ENCODE data around the gene UCN3. TPM values are rescaled to one million over a fixed set of nuclear protein-coding genes. Genes with fewer than 3 reads are reported as not detected.

UCN3 gene
- total and polyA plus RNA-seq, 2 of the 4 experiments (the other 2 are of a cell fraction): not detected

DNA sequence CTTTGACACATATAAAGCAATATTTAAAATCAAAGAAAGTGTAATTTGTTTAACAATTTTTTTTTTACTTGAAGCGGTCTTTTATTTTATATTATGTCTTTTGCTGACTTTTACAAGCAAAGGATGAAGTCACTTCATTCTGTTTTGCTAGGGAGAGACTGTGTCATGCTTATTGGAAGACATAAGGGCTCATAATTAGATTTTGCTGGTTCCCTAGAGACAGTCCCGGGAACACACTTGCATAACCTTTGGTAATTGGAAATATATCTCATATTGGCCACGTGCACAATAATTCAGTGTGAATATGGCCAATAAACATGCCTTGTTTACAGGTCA is 47.1 kb downstream of the UCN3 start:
- no peak overlapping the region for H3K18ac ChIP-seq (ENCODE audit: low read depth, low read length)
- peak overlapping the region; percentile 93; the same call in 1 of the 2 replicates for H3K4me3 ChIP-seq (ENCODE audit: insufficient read depth, low read depth, low read length)
- no peak overlapping the region for H2BK120ac ChIP-seq (ENCODE audit: low read depth, low read length)
- ChIA-PET POLR2A (ENCODE audit: unreplicated experiment) (no interaction called here), CTCF (no interaction called here)
- dilution Hi-C loops (cut with HindIII; ENCODE audit: low sequenced_read_pairs, unreplicated experiment) (no loop called here), intact Hi-C loops (cut with micrococcal nuclease) (no loop called here), in situ Hi-C loops (cut with MboI; ENCODE audit: low sequenced_read_pairs) (no loop called here)
- H2BK15ac ChIP-seq (ENCODE audit: low read depth, low read length): no peak overlapping the region
- no peak overlapping the region for H4K91ac ChIP-seq (ENCODE audit: insufficient read depth, low read depth, low read length)
- H3K27ac ChIP-seq (ENCODE audit: insufficient read depth, low read length): no peak overlapping the region
- H2AFZ ChIP-seq (replicated peaks; ENCODE audit: low read length, poor library complexity): peak overlapping the region; percentile 85
- ATAC-seq (ENCODE audit: low read depth): no peak
- no CpG with 5 or more reads among the region's 3 CpGs for WGBS, 2 experiments (ENCODE audit: extremely low coverage in 2 of 2, insufficient read length in 1 of 2)
- H3K9me1 ChIP-seq (ENCODE audit: insufficient read depth, low read length): no peaks in the 10 kb centered on the region
- H3K27me3 ChIP-seq (ENCODE audit: control insufficient read depth, insufficient read depth, low read length): no peaks in the 10 kb centered on the region
- no peaks in the 10 kb centered on the region for H3K4me1 ChIP-seq (ENCODE audit: control insufficient read depth, insufficient read depth, low read length)
- H2BK20ac ChIP-seq (ENCODE audit: low read depth, low read length): no peak overlapping the region
- no peak for TF ChIP-seq MXI1 (IDR thresholded peaks at IDR 0.05; ENCODE audit: borderline replicate concordance, low read depth, low read length)
- TF ChIP-seq FOS (IDR thresholded peaks at IDR 0.05; ENCODE audit: low read depth, low read length): no peak
- TF ChIP-seq SMC3 (IDR thresholded peaks at IDR 0.05; ENCODE audit: low read depth, low read length): no peak
- no peak for TF ChIP-seq CEBPB (IDR thresholded peaks at IDR 0.05; ENCODE audit: low read depth, low read length)
- TF ChIP-seq MAZ (IDR thresholded peaks at IDR 0.05; ENCODE audit: borderline replicate concordance, low read depth, low read length): no peak
- no peak for TF ChIP-seq RCOR1 (IDR thresholded peaks at IDR 0.05; ENCODE audit: insufficient replicate concordance, low read length)
- no peak for TF ChIP-seq RFX5 (IDR thresholded peaks at IDR 0.05; ENCODE audit: low read depth, low read length)
- no peak for TF ChIP-seq RAD21 (IDR thresholded peaks at IDR 0.05; ENCODE audit: low read length)
- TF ChIP-seq NFE2L2 (IDR thresholded peaks at IDR 0.05; ENCODE audit: low read depth, low read length): no peak
- TF ChIP-seq POLR2A (IDR thresholded peaks at IDR 0.05; ENCODE audit: low read depth, low read length): no peak
- no peak for TF ChIP-seq USF2 (IDR thresholded peaks at IDR 0.05; ENCODE audit: low read depth, low read length)
- no peak for TF ChIP-seq MAFK (IDR thresholded peaks at IDR 0.05; ENCODE audit: low read depth, low read length)
- TF ChIP-seq ELK1 (IDR thresholded peaks at IDR 0.05; ENCODE audit: borderline replicate concordance, low read depth, low read length): no peak
- no peak overlapping the region for H2AK9ac ChIP-seq (replicated peaks; ENCODE audit: low read depth, low read length, poor library complexity)
- H3K4me2 ChIP-seq (ENCODE audit: low read depth, low read length): peak overlapping the region; percentile 97
- H4K20me1 ChIP-seq (ENCODE audit: insufficient read depth, low read length): no peaks in the 10 kb centered on the region
- peaks cover 13 to 19% of the 10 kb centered on the region in 2 experiments for H3K79me1 ChIP-seq (ENCODE audit: low read depth in 1 of 2, low read length in 2 of 2)
- no peak overlapping the region for H3K9ac ChIP-seq (ENCODE audit: low read depth, low read length)
- no peak overlapping the region for H2BK5ac ChIP-seq (ENCODE audit: low read depth, low read length, poor library complexity, severe bottlenecking)
- no peak overlapping the region for H2AK5ac ChIP-seq (ENCODE audit: low read depth, low read length)
- no peak overlapping the region for H4K5ac ChIP-seq (ENCODE audit: low read depth, low read length)
- H3K23ac ChIP-seq (ENCODE audit: low read depth, low read length): no peak overlapping the region; the same call in 1 of the 2 replicates
- no TSS peak for BruUV-seq (replicated peaks)
- H4K8ac ChIP-seq (ENCODE audit: low read depth in 2 of 2, low read length in 2 of 2): no peak overlapping the region
- no peaks in the 10 kb centered on the region; the same call in 1 of the 2 replicates for H3K9me3 ChIP-seq (ENCODE audit: control insufficient read depth, insufficient read depth, low read length)
- no peak overlapping the region for H3K56ac ChIP-seq (ENCODE audit: extremely low read depth, insufficient read depth, low read length)
- no peak overlapping the region for H3K4ac ChIP-seq (ENCODE audit: low read depth, low read length)
- no peaks in the 10 kb centered on the region for H3K36me3 ChIP-seq (ENCODE audit: control insufficient read depth, insufficient read depth, low read length)
- no peak for DNase-seq
- no peak overlapping the region for H3K14ac ChIP-seq (replicated peaks; ENCODE audit: low read depth, low read length)
